Activated CD4-positive, alpha-beta T cell treated with anti-CD3 and anti-CD28 coated beads, Interleukin-2, amount 50 U/mL, for 4 hours (primary cell): ENCODE results near the gene PDSS1.
"Not testable (repeated sequence)": the region's sequence is repeated elsewhere in the genome, so short reads cannot be mapped to it uniquely, and the experiment has no call there.

Source experiments
- DNase-seq, 2 experiments: peaks; one replicate each; pipeline ENCODE4 v3.0.0-alpha.2; 2020

PDSS1 gene, protein sequence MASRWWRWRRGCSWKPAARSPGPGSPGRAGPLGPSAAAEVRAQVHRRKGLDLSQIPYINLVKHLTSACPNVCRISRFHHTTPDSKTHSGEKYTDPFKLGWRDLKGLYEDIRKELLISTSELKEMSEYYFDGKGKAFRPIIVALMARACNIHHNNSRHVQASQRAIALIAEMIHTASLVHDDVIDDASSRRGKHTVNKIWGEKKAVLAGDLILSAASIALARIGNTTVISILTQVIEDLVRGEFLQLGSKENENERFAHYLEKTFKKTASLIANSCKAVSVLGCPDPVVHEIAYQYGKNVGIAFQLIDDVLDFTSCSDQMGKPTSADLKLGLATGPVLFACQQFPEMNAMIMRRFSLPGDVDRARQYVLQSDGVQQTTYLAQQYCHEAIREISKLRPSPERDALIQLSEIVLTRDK

DNA sequence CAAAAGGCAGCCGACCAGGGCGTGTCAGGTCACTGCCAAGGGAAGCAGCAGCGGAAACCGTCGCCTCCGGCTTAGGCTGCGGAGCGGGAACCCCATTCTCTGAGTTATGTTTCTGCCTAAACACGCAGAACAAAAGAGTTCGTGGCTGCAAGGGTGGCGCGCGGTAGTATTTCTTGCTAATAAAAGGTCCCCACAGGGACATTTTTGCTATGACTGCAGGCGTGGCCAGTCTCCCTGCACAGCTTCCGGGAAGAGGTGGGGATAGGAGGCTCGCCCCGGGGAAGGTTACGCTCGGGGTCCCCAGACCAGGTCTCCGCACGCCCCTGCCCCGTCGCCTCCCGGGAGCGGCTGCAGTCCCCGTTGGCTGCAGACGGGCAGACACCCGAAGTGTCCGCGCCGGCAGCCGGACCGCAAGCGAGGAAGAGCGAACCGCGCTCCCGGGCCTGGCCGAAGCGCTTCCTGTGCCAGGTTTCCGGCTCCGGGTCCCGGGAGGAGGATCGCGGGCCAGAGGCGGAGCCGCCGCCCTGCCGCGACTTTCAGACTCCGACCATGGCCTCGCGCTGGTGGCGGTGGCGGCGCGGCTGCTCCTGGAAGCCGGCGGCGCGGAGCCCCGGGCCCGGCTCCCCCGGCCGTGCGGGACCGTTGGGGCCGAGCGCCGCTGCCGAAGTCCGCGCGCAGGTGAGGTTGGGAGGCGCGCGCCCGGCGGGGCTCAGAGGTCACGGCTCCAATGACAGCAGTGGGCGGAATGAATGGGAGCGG, at the start of gene PDSS1:
Gene PDSS1, plus strand, starts transcription at position 539 of the 759 bp plus-strand sequence. Its CDS starts 11 bp downstream, at position 550.
- DNase-seq, result peak; percentile 52 to 54

DNA sequence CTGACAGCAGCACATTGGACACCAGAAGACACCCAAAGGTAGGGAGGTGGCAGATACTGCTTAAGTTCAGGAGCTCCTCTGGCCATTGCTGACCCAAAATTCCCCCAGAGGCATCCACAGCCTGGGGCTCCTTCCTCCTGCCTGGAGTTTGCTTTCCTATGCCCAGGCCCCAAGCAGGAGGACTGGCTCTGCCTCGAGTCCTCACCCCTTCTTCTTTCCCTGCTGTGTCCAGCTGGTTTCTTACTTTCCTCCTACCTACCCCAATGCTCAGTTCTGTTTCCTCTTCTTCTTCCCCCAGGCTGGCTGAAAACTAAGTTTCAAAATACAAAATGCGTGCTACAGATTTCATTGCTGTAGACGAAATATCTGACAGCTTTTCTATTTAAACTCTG, 49.3 kb upstream of the PDSS1 start:
- not testable (repeated sequence) for DNase-seq

DNA sequence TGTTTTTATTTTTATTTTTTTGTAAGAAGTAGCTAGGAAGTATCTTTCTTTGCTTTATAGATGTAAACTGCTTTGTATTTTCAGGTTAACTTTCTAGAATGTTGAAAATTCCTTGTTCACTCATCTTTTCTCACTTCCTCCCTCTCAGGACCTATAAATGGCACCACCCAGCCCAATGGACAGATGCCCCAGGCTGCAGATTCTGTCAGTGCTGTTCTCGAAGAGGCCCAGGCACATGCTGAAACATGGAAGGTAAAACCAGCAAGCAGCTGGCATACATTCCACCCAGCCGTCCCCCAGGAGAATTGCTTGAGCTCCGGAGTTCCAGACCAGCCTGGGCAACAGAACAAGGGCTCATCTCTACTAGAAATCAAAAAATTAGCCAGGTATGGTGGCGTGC, 47.1 kb upstream of the PDSS1 start:
- no peak for DNase-seq

DNA sequence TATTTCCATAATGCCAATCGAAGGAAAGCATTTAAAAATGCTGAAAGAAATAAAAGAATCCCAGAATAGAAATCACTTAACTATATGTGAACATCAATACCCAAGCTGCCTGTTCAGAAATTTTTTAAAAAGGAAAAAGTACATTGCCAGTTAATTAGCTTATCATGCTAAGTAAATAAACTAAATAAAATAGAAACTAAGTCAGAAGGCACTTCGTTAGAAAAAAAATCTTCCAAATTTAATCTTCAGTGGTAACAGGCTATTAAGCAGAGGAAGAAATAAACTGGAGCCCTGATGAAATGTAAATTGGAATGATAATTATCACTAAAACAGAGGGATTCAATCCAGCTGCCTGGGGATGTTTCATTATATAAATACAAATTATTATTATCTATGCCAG, 46.0 kb upstream of the PDSS1 start:
- not testable (repeated sequence) for DNase-seq

DNA sequence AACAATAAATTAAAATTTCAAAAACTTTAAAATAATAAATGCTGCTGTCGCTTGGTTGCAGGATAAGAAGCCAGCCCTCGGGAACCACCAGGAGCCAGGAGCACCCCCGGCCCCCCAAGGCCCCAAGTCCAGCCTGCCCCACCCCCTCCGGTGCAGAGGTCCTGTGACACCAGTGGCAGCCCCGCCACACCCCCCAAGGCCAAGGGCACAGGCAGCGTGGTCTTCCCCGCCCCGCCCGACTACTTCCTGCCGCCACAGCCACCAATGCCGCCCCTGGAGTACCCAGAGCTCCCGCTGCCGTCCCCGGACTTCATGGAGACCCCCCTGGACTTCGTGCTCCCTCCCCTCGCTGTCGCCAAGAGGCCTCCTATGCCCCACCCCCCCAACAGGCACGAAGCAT, 44.5 kb upstream of the PDSS1 start:
- DNase-seq, result no peak

DNA sequence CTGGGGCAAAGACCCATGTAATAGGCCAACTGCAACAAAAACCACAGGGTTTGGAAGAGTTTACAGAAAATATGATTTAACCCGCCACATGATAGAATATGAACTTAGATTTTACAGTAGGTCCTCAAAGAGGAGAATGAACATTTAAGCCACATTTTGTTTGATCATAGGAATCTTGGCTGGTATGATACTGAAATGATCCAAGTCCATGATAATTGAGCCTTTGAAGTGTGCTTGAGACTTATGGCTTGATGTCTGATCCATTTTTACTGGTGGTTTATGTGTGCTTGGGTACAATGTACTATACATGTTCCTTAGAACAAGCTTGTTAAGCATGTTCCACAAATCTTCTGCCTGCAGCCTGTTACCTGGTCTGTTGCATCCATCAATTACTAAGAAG, 41.8 kb upstream of the PDSS1 start:
- DNase-seq, result no peak

DNA sequence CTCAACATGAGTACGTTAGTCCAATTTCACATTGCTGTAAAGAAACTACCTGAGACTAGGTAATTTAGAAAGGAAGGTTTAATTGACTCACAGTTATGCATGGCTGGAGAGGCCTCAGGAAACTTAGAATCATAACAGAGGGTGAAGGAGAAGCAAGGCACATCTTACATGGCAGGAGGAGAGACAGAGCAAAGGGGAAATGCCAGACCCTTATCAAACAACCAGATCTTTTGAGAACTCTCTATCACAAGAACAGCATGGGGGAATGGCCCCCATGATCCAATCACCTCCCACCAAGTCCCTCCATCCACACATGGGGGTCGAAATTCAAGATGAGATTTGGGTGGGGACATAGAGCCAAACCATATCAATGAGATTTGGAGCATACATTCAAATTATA, 34.6 kb upstream of the PDSS1 start:
- DNase-seq, result no peak

DNA sequence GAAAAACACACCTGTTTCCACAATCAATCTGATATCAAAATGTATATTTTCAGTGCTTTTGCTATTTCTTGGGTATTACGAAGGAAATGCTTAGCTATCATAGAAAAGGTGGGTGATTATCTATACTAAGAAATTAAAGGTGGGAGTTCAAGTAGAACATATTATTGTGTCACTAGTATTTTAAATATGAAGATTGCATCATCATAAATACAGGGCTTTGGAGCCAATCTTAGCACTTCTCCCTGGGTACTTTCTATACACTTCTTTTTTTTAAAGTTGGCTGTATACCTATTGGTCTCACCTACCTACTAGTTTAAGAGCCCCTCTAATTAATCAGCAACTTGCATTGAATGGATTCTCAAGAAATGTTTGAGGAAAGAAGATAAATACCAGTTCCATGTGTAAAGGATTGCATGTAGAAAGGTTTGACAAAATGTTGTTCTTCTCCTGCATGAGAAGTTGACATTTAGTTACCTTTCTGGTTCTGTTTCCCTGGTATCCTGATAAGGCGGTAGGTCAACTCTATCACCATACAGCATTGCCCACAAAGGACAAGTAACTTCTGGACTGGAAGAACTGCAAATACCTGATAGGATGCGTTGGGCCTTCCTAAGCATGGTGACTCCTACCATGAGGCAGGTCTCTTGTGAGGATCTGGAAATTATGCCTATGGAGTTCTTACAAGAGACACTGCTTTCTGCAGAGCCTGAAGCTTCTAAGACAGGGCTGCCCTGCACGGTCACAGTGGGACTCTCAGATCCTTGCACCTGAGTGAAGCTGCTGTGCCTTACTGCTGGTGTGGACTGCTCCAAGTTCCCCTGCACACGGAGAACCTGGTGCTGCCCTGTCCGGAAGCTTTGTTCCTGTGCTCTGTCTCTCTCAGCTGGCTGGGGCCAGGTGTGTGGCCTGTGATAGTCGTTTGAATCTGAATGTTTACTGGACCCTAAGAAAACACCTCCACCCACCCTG, 32.1 kb upstream of the PDSS1 start:
- no peak for DNase-seq

DNA sequence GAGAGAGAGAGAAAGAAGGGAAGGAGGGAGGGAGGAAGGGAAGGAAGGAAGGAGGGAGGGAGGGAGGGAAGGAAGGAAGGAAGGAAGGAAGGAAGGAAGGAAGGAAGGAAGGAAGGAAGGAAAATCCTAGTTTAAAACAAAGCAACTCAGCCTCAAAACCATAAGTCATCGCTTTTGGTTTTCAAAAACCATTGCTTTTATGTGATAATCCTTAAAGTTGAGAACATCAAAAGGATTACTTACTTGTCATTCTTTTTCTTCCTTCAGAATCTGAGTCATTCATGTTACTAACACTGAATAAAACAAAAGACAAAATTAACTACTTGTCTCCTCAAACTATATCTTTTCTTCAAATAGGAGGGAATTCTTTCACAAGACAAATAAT, 21.6 kb upstream of the PDSS1 start:
- DNase-seq, result no peak

DNA sequence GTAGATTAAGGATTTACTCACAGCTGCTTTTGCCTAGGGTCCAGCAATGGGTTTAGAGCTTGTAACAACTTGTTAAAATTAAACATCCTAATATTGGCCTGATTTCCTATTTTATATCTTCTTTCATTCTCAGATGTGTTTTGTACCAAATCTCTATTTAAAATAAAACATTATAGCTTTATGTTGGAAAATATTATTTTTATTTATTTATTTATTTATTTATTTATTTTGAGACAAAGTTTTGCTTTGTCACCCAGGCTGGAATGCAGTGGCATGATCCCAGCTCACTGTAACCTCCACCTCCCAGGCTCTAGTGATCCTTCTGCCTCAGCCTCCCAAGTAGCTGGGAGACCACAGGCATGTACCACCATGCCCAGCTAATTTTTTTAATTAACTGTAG, 17.9 kb upstream of the PDSS1 start:
- no peak for DNase-seq

DNA sequence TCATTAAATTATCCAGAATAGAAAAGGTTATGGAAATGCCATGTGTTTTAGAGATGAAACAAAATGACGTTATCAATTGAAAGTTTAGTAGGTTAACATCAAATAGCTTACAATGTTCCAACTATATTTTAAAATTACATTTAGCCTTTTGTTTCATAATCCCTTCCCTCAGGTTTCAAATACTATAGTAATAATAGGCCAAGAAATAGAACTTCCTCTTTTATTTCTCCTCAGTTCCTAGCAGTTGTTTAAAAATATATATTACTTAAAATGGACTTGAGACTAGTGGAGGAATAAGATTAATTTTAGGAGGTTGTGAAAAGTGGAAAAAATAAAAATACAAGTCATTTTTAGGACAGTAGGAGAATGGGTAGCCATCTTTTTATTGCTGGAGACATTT, 16.4 kb upstream of the PDSS1 start:
- DNase-seq, result no peak

DNA sequence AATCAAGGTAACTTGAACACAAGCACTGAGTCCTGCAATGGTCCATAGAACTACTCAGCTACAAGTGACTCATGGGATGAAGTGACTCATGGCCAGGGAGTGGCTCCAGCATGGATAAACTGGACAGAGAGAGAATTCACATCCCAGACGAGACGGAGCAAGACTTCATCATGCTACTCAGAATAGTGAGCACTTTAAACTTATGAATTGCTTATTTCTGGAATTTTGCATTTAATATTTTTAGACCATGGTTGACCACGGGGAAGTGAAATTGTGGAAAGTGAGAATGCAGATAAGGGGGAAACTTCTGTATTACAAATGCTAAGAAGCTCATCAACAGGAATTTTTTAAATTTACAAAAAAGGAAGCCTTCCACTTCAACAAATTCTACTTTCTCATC, 15.5 kb upstream of the PDSS1 start:
- not testable (repeated sequence) for DNase-seq

DNA sequence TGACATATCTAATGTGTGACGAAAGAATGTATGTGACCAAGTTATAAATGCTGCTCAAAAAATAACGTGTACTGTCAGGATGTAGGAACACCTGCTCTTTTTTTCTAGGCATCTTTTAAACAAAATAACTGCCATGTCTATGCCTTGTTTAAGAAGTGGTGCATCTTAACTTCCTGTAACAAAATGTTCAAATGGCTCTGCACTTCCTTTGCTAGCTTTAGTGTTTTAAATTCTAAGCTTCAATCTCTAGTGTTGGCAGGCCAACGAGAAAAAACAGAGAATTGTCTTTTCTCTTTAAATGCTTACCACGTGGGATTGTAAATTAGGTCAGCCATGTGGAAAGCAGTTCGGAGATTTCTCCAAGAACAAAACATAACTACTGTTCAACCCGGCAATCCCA, 14.6 kb upstream of the PDSS1 start:
- no peak for DNase-seq

DNA sequence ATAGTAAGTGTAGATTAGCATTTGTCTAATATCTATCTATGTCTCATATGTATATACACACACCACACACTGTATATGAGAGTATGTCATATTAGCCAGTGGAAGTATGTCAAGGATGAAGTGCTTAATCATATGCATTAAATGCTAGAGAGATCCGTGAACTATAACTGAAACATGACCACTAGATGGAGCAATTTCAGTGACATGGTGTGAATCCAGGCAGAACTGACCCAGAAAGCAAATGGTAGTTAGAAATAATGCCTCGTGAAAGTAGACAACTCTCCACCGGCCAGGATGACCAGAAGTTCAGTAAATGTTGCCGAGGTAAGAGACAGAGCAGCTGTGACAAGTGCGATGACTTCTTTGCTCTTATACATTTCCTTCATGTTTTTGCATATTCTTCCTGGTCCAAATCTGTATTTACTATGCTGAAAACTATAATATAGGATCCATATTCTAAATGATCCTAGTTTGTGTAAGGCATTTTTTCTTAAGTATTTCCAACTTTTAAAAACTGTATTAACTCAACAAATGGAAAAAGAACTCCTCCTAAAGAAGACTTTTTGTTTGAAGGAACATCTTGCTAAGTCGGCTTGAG, 12.7 kb upstream of the PDSS1 start:
- DNase-seq, result not testable (repeated sequence)

DNA sequence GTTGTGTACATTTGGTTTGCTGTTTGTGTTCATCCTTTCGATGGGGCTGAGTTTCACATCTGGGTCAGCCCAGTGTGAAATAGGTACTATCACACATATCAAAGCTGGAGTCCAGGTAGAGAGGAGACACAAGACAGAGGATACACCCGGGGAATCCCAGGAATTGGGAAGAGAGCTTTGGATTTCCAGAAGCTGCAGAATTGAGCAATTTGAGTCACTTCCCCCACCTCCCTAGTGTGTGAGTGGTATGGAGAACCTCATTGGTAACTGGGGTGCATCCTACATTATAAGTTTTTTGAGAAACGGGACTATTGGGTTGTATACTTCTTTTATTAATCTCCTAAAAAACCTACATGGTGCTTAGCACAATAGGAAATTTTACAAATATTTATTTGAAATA, 12.1 kb upstream of the PDSS1 start:
- DNase-seq, result no peak

DNA sequence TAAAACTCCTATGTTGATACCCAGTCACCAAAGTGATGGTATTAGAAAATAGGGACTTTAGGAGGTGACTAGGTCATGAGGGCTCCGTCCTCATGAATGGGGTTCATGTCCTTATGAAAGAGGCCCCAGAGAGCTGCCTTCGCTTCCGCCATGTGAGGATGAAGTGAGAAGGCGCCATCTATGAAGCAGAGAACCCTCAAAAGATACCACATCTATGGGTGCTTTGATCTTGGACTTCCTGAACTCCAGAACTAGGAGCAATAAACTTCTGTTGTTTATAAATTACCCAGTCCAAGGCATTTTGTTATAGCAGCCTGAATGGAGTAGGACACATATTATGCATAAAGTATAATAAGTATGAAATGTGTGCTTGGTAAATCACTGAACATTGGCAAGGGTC, 8.1 kb upstream of the PDSS1 start:
- no peak for DNase-seq

DNA sequence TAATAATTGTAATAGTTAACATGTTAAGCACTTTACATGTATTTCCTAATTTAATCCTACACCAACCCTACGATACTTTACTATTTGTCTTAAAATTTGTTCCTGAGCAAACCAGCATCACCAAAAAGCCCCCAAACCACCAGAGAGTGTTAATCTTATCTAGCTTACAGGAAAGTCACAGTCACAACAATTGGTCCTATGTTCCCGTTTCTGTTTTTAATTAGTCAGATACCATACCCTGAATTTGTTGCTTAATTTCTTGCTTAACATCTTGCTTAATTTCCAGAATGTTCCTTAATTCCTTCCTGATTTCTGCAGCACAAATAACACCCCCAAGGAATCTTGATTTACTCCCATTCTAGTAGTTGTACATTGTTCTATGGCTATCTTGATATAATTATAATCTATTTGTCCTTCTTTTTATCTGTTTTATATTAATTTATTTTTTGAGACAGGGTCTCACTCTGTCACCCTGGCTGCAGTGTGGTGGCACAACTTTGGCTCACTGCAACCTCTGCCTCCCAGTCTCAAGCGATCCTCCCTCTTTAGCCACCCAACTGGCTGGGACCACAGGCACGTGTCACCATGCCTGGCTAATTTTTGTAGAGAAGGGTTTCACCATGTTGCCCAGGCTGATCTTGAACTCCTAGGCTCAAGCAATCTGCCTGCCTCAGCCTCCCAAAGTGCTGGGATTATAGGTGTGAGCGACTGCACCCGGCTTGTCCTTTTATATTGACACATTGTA, 6.6 kb upstream of the PDSS1 start:
- no peak for DNase-seq

DNA sequence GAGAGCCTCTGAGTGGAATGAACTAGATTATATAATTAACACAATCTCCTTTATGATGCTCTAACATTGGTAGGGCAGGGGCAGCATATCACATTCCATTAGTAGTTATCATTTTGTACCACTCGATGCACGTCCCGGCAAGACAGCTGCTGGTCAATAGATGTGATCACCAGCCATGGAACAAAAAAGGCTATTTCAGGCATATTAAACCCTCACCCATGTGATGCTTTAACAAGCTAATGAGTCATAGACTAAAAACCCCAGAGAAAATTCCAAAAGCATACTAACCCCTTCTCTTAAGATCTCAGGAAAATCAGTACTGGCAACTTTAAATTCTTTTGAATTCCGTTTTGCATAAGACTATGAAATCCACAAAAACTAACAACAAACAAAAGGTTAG, 3.0 kb upstream of the PDSS1 start:
- not testable (repeated sequence) for DNase-seq

DNA sequence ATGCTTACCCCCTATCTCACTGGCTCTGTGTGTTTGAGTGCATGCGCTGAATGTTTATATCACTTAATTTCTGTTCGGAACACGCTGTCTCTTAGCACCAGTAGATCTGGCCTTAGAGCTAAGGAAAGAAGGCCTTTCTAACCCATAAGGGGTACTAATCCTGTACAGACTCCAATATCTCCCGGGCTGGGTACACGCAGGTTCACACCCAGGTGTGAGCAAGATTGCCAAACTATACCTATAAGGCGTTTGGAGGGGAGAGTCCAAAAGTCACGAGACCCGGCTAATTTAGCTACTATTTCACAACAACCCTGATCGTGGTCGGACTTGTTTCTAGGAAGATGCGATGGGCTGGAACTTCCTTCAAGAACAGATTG, 727 bp upstream of the PDSS1 start:
- DNase-seq, result no peak

DNA sequence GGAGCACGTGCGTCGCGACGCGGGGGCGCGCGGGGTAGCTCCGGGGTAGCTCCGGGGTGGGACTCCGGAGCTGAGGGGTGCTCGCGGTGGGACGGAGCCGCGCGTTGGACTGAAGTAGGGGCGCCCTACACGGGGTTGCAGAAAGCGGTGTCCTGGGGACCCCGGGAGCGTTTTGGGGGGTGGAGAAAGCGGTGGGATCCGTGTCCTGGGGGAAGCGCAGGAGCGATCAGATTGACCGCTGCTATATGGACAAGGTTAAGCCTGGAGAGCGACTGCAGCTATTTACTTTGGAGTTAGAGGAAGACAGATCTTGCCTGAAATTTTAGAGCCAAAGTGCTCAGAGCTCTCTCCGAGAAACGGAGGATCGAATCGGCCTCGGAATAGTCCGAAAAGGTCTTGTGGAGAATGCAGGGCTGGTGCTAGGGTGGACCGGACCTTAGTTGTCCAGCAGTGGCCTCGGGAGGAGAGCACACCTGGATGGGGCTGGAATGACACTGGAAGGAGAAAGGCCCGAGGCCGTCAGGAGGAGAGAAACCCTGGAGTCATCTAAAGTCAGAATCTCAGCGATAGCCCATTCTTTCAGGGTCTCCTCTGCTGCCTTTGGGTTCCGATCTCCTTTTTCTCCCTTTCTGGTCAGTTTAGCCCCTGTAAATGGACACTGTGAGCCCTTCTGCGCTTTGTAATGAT, 564 bp downstream of the PDSS1 start:
- no peak for DNase-seq

DNA sequence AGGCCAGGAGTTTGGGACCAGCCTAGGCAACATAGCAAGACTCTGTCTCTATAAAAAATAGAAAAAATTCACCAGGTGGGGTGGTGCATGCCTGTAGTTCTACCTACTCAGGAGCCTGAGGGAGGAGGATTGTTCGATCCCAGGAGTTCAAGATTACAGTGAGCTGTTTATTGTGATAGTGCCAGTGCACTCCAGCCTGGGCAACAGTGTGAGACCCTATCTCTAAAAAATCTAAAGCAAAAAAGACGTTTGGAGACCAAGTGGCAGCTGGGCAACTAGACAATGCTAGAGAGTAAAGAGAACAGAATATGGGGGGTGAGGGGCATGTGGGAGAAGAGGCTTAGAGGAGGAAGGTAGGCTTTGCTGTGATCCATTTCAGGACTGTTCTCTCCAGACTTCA, 1.4 kb downstream of the PDSS1 start:
- DNase-seq, result no peak
